Endothelial cell of umbilical vein (primary cell): ENCODE data around the gene SSH3.

Experiments used
- CTCF ChIP-seq, 2 donors: IDR thresholded peaks; 1 replicate in 1 of 2; 2 replicates in 1 of 2; pipeline ENCODE4 v1.5.1; 2011; ENCODE audit warnings: low read length in 2 of 2, mild to moderate bottlenecking in 2 of 2, moderate library complexity in 2 of 2, control low read depth in 1 of 2, inconsistent platforms in 1 of 2, low read depth in 1 of 2; ENCODE audit not compliant: insufficient read depth in 1 of 2; ENCODE audit errors: extremely low read depth in 1 of 2
- EZH2 ChIP-seq: IDR thresholded peaks from 2 replicates; pipeline ENCODE4 v1.6.1; 2012; ENCODE audit warnings: borderline replicate concordance, low read depth, mild to moderate bottlenecking, moderate library complexity, low read length, inconsistent platforms; ENCODE audit not compliant: severe bottlenecking
- MAX ChIP-seq: IDR thresholded peaks from 2 replicates; pipeline ENCODE4 v1.6.1; 2011; ENCODE audit not compliant: insufficient read depth, insufficient read length
- MYC ChIP-seq: IDR thresholded peaks from one replicate; pipeline ENCODE4 v1.6.1; 2011; ENCODE audit warnings: mild to moderate bottlenecking, low read depth, low read length
- POLR2AphosphoS5 ChIP-seq: IDR thresholded peaks from 2 replicates; pipeline ENCODE4 v1.6.1; 2012; ENCODE audit warnings: low read depth, mild to moderate bottlenecking, control low read depth, low read length, moderate library complexity; ENCODE audit not compliant: insufficient read depth

GRCh38 chr11:67268962-67269268 is 34.4 kb upstream of the SSH3 start:
- TF ChIP-seq CTCF (IDR thresholded peaks at IDR 0.05; ENCODE audit: extremely low read depth in 1 of 2, insufficient read depth in 1 of 2, low read depth in 1 of 2, low read length in 2 of 2) (no peak), MYC (no peak), EZH2 (no peak), MAX (no peak), POLR2AphosphoS5 (no peak)
